Panc1 (cell line): ENCODE data around the gene GRHL1. TPM values are rescaled to one million over a fixed set of nuclear protein-coding genes. Genes with fewer than 3 reads are reported as not detected.

Source experiments
- ATAC-seq: fragments of 200-7000 bp; cut with Tn5 transposase; 2 replicates; pipeline ENCODE4 v1.9.1; 2020; ENCODE audit warnings: mild to moderate bottlenecking, moderate library complexity
- BruUV-seq: library from RNA; stranded (reverse); fragments of 400-500 nt; replicated peaks from 2 replicates; lab custom pipeline; 2021; lab: Mats Ljungman, UMichigan
- CTCF ChIA-PET: fragments of 300-600 bp; sonication (Branson Sonifier 250); formaldehyde crosslinking; loops from one replicate; lab custom pipeline; 2022; ENCODE audit warnings: antibody characterized with exemption; lab: Charles Lee
- POLR2A ChIA-PET: fragments of 300-600 bp; sonication (Branson Sonifier 250); formaldehyde crosslinking; loops from one replicate; lab custom pipeline; 2022; ENCODE audit warnings: antibody characterized with exemption; lab: Charles Lee
- DNase-seq: peaks from one replicate; pipeline ENCODE4 v3.0.0-alpha.2; 2010; ENCODE audit warnings: low read depth, low spot score
- H3K27ac ChIP-seq: 2 replicates; pipeline ENCODE4 v1.5.1; 2011; ENCODE audit warnings: mild to moderate bottlenecking, low read length, inconsistent platforms
- H3K27me3 ChIP-seq: fragments of 200-500 bp; sonication (Bioruptor generic); 2 replicates; pipeline ENCODE4 v1.6.0; 2014; ENCODE audit warnings: low read length, inconsistent platforms; ENCODE audit not compliant: control insufficient read depth, insufficient read depth
- H3K36me3 ChIP-seq: fragments of 200-500 bp; sonication (Bioruptor generic); 2 replicates; pipeline ENCODE4 v1.5.1; 2014; ENCODE audit warnings: inconsistent platforms, mild to moderate bottlenecking, low read length, moderate library complexity; ENCODE audit not compliant: control insufficient read depth, insufficient read depth
- H3K4me1 ChIP-seq: 2 replicates; pipeline ENCODE4 v1.5.1; 2011; ENCODE audit warnings: inconsistent platforms, mild to moderate bottlenecking, low read length, moderate library complexity; ENCODE audit not compliant: control insufficient read depth, insufficient read depth
- H3K4me3 ChIP-seq, 2 experiments: 2 replicates each; pipeline ENCODE4 v1.5.1; 2011 to 2012; ENCODE audit warnings: low read depth in 2 of 2, low read length in 2 of 2, mild to moderate bottlenecking in 2 of 2, inconsistent platforms in 1 of 2, moderate library complexity in 1 of 2
- H3K9me3 ChIP-seq: fragments of 200-500 bp; sonication (Bioruptor generic); 2 replicates; pipeline ENCODE4 v1.5.1; 2014; ENCODE audit warnings: low read depth, mild to moderate bottlenecking, inconsistent platforms, low read length, moderate library complexity; ENCODE audit not compliant: control insufficient read depth, insufficient read depth
- CTCF ChIP-seq: fragments of 450-650 bp; IDR thresholded peaks from 2 replicates; pipeline ENCODE4 v1.5.1; 2017; ENCODE audit warnings: mild to moderate bottlenecking
- POLR2AphosphoS5 ChIP-seq: IDR thresholded peaks from 2 replicates; pipeline ENCODE4 v1.6.1; 2012; ENCODE audit warnings: mild to moderate bottlenecking, low read depth, low read length, moderate library complexity
- SIN3A ChIP-seq: IDR thresholded peaks from 2 replicates; pipeline ENCODE4 v1.6.1; 2012; ENCODE audit warnings: low read depth, mild to moderate bottlenecking, low read length, moderate library complexity, borderline replicate concordance; ENCODE audit not compliant: insufficient read depth
- TCF7L2 ChIP-seq: IDR thresholded peaks from 2 replicates; pipeline ENCODE4 v1.6.1; 2011; ENCODE audit warnings: mild to moderate bottlenecking, low read depth, low read length, inconsistent platforms
- in situ Hi-C: cut with HindIII; loops from 2 replicates; pipeline ENCODE4 v1.10.0; 2016; ENCODE audit warnings: low sequenced_read_pairs, low pct_unique_long_range_greater_than_20kb
- intact Hi-C: fragments of 100-400 bp; cut with micrococcal nuclease; formaldehyde crosslinking; loops from one replicate; pipeline ENCODE4 v1.10.0; 2022; ENCODE audit not compliant: unreplicated experiment
- total RNA-seq: library from RNA; stranded (reverse); gene quantifications from one replicate; pipeline ENCODE4 v1.2.1, GENCODE V29; 2021; ENCODE audit not compliant: unreplicated experiment
- TF ChIP-seq, protein P1 (sequence below), 2 experiments: IDR thresholded peaks; 2 replicates each; pipeline ENCODE4 v1.6.1; 2011 to 2012; ENCODE audit warnings: low read depth in 2 of 2, control low read depth in 1 of 2, low read length in 1 of 2, mild to moderate bottlenecking in 1 of 2, moderate library complexity in 1 of 2; ENCODE audit not compliant: insufficient read depth in 1 of 2

The GRHL1 gene
- total RNA-seq, 1 experiment from 2014 or later, result 4.7 TPM

DNA sequence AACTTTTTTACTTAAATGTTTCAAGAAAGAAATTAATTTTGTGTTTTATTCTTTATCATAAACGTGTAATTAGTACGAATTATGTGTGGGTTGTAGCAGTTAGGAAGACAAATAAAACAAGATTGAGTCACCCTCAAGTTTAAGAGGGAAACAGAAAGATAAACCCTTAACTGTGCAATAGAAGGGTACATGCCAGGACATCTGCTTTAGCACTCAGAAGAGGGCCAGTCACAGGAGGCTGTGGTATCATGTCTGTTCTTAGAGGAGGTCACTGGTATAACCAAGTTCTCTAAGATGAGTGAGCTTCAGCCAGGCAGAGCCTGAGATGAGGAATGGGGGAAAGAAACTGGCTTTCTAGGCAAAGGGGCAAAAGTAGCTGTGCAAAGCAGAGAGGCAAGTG lies 42.4 kb upstream of the GRHL1 start:
- H3K9me3 ChIP-seq, result no peaks in the 10 kb centered on the region
- no peaks in the 10 kb centered on the region for H3K27me3 ChIP-seq
- H3K4me1 ChIP-seq, result peaks cover 3% of the 10 kb centered on the region
- H3K36me3 ChIP-seq, result peaks cover 29% of the 10 kb centered on the region
- no peak overlapping the region for H3K4me3 ChIP-seq
- DNase-seq (no peak), ATAC-seq (no peak)
- TF ChIP-seq, protein P1, sequence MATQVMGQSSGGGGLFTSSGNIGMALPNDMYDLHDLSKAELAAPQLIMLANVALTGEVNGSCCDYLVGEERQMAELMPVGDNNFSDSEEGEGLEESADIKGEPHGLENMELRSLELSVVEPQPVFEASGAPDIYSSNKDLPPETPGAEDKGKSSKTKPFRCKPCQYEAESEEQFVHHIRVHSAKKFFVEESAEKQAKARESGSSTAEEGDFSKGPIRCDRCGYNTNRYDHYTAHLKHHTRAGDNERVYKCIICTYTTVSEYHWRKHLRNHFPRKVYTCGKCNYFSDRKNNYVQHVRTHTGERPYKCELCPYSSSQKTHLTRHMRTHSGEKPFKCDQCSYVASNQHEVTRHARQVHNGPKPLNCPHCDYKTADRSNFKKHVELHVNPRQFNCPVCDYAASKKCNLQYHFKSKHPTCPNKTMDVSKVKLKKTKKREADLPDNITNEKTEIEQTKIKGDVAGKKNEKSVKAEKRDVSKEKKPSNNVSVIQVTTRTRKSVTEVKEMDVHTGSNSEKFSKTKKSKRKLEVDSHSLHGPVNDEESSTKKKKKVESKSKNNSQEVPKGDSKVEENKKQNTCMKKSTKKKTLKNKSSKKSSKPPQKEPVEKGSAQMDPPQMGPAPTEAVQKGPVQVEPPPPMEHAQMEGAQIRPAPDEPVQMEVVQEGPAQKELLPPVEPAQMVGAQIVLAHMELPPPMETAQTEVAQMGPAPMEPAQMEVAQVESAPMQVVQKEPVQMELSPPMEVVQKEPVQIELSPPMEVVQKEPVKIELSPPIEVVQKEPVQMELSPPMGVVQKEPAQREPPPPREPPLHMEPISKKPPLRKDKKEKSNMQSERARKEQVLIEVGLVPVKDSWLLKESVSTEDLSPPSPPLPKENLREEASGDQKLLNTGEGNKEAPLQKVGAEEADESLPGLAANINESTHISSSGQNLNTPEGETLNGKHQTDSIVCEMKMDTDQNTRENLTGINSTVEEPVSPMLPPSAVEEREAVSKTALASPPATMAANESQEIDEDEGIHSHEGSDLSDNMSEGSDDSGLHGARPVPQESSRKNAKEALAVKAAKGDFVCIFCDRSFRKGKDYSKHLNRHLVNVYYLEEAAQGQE (IDR thresholded peaks at IDR 0.05; ENCODE audit: insufficient read depth in 1 of 2, low read depth in 2 of 2, low read length in 1 of 2), result no peak
- TF ChIP-seq POLR2AphosphoS5 (no peak), TCF7L2 (no peak), CTCF (no peak), SIN3A (no peak)
- H3K27ac ChIP-seq, result no peak overlapping the region
- intact Hi-C loops (no loop called here), in situ Hi-C loops (no loop called here)
- BruUV-seq, result no TSS peak
- POLR2A ChIA-PET, result interaction anchor here (0.6 kb wide), 1 partner anchor 67 kb away, joined by 3 read pairs; no protein-coding TSS in a partner anchor
- CTCF ChIA-PET, result no interaction called here

- ATAC-seq, result no peak
- Histone ChIP-seq H3K27me3 (no peaks in the 10 kb centered on the region), H3K9me3 (no peaks in the 10 kb centered on the region), H3K4me1 (peaks cover 13% of the 10 kb centered on the region), H3K4me3 (no peak overlapping the region), H3K27ac (no peak overlapping the region), H3K36me3 (peaks cover 28% of the 10 kb centered on the region)
- no peak for TF ChIP-seq SIN3A
- TF ChIP-seq TCF7L2, result no peak
- no peak for TF ChIP-seq POLR2AphosphoS5
- TF ChIP-seq CTCF, result no peak
- TF ChIP-seq, protein P1 (IDR thresholded peaks at IDR 0.05; ENCODE audit: insufficient read depth in 1 of 2, low read depth in 2 of 2, low read length in 1 of 2), result no peak
- POLR2A ChIA-PET, result no interaction called here
- in situ Hi-C loops (no loop called here), intact Hi-C loops (no loop called here)
- no TSS peak for BruUV-seq
- CTCF ChIA-PET, result no interaction called here
- DNase-seq, result no peak
Measured at GRCh38 chr2:9910699-9911098, 40.8 kb upstream of the GRHL1 start.
